OCI-M2 (cell line): Measurements from ENCODE around the gene ERN1.
"Not testable (repeated sequence)": the region's sequence is repeated elsewhere in the genome, so short reads cannot be mapped to it uniquely, and the experiment has no call there.

Source experiments
- DNase-seq: peaks from one replicate; lab custom pipeline; 2025; ENCODE audit not compliant: unreplicated experiment; lab: John Stamatoyannopoulos, UW

ERN1 gene

DNA sequence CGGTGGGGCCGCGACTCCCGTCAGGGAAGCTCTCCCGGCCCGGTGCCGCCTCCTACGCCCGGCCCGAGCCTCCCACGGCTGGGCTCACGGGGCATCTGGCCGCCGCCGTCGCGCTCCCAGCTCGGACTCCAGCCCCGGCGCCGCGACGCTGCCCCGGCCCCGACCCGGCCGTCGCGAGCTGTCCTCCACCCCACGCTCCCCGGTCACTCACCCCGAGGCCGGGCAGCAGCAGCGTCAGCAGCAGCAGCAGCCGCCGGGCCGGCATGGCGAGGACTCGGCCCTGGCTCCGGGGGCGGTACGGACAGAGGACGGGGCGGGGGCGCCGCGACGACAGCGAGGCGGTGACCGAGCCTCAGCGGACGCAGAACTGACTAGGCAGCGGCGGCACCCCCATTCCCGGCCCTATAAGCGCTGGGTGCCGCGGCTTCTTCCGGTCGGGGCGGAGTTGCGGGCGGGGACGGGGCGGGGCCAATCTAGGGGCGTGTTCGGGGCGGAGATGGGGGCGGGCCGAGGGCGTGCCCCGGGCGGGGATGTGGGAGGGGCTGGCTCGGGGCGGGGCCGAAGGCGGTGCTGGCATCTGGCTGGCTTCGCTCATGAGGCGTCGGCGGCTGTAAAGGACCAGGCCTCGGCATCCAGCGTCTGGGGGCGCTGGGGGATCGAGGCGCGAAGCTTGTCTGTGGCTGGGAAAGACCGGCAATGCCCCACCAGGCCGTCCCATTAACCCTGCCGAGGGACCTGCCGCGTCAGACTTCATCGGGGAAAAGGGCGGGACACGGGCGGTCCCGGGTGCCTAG, at the start of gene ERN1:
TSS of gene ERN1 (minus strand) at position 380 of the 794 bp plus-strand sequence. CDS start at position 265, 115 bp downstream.
- no peak for DNase-seq

- not testable (repeated sequence) for DNase-seq
Measured at GRCh38 chr17:64179024-64179423, 49.1 kb upstream of the ERN1 start.

DNA sequence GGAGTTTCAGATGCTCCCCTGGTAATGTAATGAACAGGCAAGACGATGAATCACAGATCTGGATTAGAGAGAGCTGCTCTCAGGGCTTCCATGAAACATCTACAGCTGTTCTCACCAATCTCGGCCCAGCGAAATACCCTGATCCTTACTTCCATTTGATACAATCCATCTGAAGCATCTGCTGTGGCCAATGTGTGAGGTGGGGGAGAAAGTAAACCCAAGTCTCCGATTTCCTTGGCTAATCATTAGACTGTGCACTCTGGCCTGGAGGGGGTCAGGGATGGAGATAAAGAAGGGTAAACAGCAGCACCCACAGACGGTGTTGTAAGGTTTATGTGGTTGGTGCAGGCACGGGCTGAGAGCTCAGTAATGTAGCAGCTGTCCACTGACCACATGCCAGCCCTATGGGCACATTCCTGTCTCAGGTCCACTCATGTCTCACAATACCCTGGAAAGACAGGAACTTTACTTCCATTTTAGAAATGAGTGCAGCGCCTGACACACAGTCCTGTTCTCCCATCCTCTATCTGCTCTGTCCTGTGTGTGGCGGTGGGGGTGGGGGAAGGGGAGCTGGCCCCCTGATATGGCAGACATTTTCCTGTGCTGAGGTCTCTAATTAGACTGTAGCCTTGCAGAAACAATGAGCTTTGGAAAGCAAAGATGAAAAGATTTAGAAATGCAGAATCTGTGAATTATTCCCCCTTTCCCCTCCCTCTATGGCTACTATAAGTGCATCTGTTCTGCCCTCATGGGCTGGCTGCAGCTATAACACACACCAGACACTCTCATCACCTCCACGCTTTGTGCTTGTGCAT, 48.3 kb upstream of the ERN1 start:
- DNase-seq, result no peak

- no peak for DNase-seq
Measured at GRCh38 chr17:64177311-64178010, 47.5 kb upstream of the ERN1 start.

- DNase-seq, result no peak
Measured at GRCh38 chr17:64176556-64176955, 46.6 kb upstream of the ERN1 start.

GRCh38 chr17:64174686-64175456, 44.9 kb upstream of the ERN1 start:
- DNase-seq, result no peak

GRCh38 chr17:64173646-64174045, 43.7 kb upstream of the ERN1 start:
- DNase-seq, result no peak

DNA sequence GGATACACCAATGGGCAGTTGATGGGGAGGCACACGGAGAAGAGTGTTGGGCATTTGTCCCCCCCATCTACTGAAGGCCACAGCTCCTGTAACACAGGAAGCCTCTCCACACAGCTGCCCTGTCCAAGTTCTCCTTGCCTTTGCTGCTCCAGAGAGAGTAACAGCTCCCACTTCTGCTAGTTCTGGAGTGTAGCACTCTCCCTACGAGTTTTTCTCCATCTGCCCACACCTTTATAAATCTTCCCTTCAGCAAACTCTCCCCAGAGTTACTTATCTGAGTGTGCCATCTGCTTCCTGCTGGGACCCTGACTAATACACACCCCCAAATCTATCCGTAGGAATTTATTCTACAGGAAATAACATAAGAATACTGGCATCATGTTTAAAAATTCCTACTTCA, 42.6 kb upstream of the ERN1 start:
- DNase-seq, result no peak

DNA sequence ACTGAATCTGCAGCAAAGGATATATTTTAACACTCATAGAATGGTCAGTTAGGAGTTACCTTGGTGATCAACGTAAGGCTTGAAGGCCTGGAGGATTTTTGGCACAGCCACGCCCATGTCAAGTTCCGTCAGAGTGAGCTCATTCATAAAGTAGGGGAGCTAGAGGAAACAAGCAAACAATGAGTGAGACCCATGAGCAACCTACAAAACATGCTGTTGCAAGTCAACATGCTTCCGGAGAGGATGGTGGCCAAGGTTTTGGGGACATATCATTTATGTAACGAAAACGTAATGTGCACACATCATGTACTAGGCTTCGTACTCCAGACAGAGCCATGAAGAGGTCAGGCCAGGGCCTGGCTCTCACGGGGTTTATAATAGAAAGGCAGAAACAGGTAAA, 41.1 kb upstream of the ERN1 start:
- DNase-seq, result no peak

- DNase-seq, result no peak
Measured at GRCh38 chr17:64170286-64170685, 40.3 kb upstream of the ERN1 start.

DNA sequence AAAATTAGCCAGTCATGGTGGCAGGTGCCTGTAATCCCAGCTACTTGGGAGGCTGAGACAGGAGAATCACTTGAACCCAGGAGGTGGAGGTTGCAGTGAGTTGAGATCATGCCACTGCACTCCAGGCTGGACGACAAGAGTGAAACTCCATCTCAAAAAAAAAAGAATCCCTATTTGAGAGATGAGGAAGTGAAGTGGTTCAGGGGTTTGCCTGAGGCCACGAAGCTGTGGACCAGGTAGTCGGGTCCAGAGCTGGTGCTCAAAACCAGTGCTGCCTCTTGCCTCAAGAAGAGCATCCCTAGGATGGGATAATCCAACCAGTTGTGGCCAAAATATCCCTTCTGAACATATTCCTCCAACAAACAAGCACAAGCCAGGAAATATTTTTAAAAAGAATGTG, 37.7 kb upstream of the ERN1 start:
- not testable (repeated sequence) for DNase-seq

- no peak for DNase-seq
Measured at GRCh38 chr17:64166876-64167275, 36.9 kb upstream of the ERN1 start.

DNA sequence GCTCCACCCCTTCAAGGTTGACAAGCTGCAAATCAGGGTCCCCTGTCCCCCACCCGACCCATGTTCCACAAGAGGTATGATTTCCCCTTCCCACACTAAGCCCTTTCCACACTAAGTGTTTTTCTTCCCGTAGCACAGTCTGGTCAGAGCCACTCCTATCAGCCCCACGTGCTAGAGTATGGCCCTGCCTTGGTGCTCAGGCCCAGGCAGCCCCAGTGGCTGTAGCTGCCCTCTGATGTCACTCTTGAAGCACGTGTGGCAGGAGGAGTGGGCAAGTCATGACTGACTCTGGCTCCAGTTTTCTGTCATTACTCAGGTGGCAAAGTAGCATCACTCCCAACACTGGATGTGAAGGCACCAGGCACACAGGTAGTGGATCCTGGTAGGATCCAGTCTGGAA, 35.4 kb upstream of the ERN1 start:
- no peak for DNase-seq

DNA sequence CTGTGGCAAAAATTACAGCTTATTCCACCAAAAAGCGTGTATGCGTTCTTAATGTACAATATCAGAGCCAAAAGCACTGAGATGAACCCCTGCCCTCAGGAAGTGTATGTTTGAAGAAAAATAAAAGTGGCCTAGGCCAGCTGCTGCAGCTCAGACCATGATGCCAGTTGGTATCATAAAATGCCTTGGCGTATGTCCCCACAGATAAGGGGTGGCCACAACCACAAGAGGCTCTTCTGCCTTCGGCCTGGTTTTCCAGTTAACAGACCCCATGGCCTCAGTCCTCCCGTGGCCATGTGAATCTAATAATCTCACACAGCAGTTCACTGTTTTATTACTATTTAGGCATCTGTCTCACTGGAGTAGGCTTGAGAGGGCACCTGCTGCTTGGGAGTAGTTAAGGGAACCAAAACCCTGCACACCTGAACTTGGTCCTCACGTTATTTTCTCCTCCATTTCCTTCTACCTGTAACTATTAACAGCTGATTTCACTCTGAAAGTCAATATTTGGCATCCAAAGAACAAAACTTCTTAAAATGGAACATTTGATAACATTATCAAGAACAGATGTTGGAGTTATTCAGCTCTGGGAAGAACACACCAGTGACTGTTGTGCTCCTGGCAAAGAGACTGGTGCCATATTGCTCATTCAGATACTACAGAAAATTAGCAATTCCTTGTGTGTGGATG, 34.8 kb upstream of the ERN1 start:
- DNase-seq, result no peak

GRCh38 chr17:64163468-64163867, 33.5 kb upstream of the ERN1 start:
- DNase-seq, result no peak

DNA sequence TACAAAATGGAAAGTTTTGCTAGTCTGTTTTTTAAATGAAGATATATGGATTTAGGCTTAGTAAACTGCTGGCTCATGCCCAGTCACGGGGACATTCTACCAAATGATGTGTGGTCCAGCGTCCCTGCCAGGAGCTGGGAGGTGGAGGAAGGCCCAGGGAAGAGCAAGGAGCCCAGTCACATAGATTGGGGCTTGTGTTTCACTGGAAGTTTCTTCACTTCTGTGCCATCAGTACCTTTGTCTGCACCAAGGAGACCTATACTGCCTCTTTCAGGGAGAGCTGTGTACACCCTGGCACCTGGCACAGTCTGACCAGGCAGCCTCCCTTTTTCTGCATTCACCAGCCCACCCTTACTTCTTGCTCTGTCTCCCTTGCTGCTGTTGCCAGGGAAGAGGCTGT, 32.6 kb upstream of the ERN1 start:
- DNase-seq, result no peak

GRCh38 chr17:64161380-64162176, 31.6 kb upstream of the ERN1 start:
- DNase-seq, result no peak

- no peak for DNase-seq
Measured at GRCh38 chr17:64160378-64160777, 30.4 kb upstream of the ERN1 start.

- no peak for DNase-seq
Measured at GRCh38 chr17:64158831-64159590, 29.1 kb upstream of the ERN1 start.
